Measurements from ENCODE around the gene ZMPSTE24. TPM values are rescaled to one million over a fixed set of nuclear protein-coding genes. Genes with fewer than 3 reads are reported as not detected.

The ZMPSTE24 gene
- polyA plus RNA-seq, 1 donor from 2014 or later, result 32.9 TPM

- Histone ChIP-seq H3K9me2 (ENCODE audit: insufficient read depth, low read length) (no peaks in the 10 kb centered on the region), H3K9me3 (ENCODE audit: low read length) (no peaks in the 10 kb centered on the region), H3K27me3 (ENCODE audit: insufficient read depth, low read depth, low read length) (no peaks in the 10 kb centered on the region), H3K36me3 (ENCODE audit: insufficient read depth, low read length) (no peaks in the 10 kb centered on the region), H3K4me3 (ENCODE audit: low read length) (no peak overlapping the region), H2AFZ (ENCODE audit: low read depth, low read length) (no peak overlapping the region), H3F3A (ENCODE audit: insufficient read depth, low read length, poor library complexity, severe bottlenecking) (no peaks in the 10 kb centered on the region), H3K9ac (ENCODE audit: low read length) (no peak overlapping the region), H3K4me2 (ENCODE audit: low read length) (no peak overlapping the region), H3K79me2 (replicated peaks; ENCODE audit: insufficient read depth, low read length) (no peaks in the 10 kb centered on the region), H3K27ac (ENCODE audit: low read length) (no peak overlapping the region), H4K20me1 (ENCODE audit: insufficient read depth) (no peaks in the 10 kb centered on the region)
- TF ChIP-seq REST (IDR thresholded peaks at IDR 0.05; ENCODE audit: borderline replicate concordance) (no peak), EP300 (conservative IDR thresholded peaks at IDR 0.05; ENCODE audit: poor library complexity, severe bottlenecking) (no peak), MXI1 (conservative IDR thresholded peaks at IDR 0.05; ENCODE audit: poor library complexity, severe bottlenecking) (no peak), CTCF (IDR thresholded peaks at IDR 0.05; ENCODE audit: poor library complexity, severe bottlenecking) (no peak), RAD21 (conservative IDR thresholded peaks at IDR 0.05) (no peak), POLR2AphosphoS5 (IDR thresholded peaks at IDR 0.05) (no peak), TAF1 (IDR thresholded peaks at IDR 0.05; ENCODE audit: low read depth) (no peak), EZH2 (IDR thresholded peaks at IDR 0.05; ENCODE audit: borderline replicate concordance, insufficient read depth, low read length, poor library complexity, severe bottlenecking) (no peak), SMC3 (conservative IDR thresholded peaks at IDR 0.05; ENCODE audit: poor library complexity) (no peak)
Measured at GRCh38 chr1:40300249-40300567, 42.2 kb downstream of the ZMPSTE24 start.

- no peaks in the 10 kb centered on the region for H3K27me3 ChIP-seq (ENCODE audit: insufficient read depth, low read depth, low read length)
- H3K27ac ChIP-seq (ENCODE audit: low read length), result no peak overlapping the region
- no peaks in the 10 kb centered on the region for H3K79me2 ChIP-seq (replicated peaks; ENCODE audit: insufficient read depth, low read length)
- H3K4me3 ChIP-seq (ENCODE audit: low read length), result no peak overlapping the region
- H2AFZ ChIP-seq (ENCODE audit: low read depth, low read length), result no peak overlapping the region
- no peak for TF ChIP-seq CTCF (IDR thresholded peaks at IDR 0.05; ENCODE audit: poor library complexity, severe bottlenecking)
- no peak for TF ChIP-seq EP300 (conservative IDR thresholded peaks at IDR 0.05; ENCODE audit: poor library complexity, severe bottlenecking)
- no peak for TF ChIP-seq TAF1 (IDR thresholded peaks at IDR 0.05; ENCODE audit: low read depth)
- no peak for TF ChIP-seq EZH2 (IDR thresholded peaks at IDR 0.05; ENCODE audit: borderline replicate concordance, insufficient read depth, low read length, poor library complexity, severe bottlenecking)
- no peak for TF ChIP-seq RAD21 (conservative IDR thresholded peaks at IDR 0.05)
- TF ChIP-seq SMC3 (conservative IDR thresholded peaks at IDR 0.05; ENCODE audit: poor library complexity), result no peak
- no peak for TF ChIP-seq MXI1 (conservative IDR thresholded peaks at IDR 0.05; ENCODE audit: poor library complexity, severe bottlenecking)
- no peak for TF ChIP-seq POLR2AphosphoS5 (IDR thresholded peaks at IDR 0.05)
- no peak for TF ChIP-seq REST (IDR thresholded peaks at IDR 0.05; ENCODE audit: borderline replicate concordance)
- H3F3A ChIP-seq (ENCODE audit: insufficient read depth, low read length, poor library complexity, severe bottlenecking), result no peaks in the 10 kb centered on the region
- no peaks in the 10 kb centered on the region for H3K9me2 ChIP-seq (ENCODE audit: insufficient read depth, low read length)
- H3K36me3 ChIP-seq (ENCODE audit: insufficient read depth, low read length), result no peaks in the 10 kb centered on the region
- H3K9ac ChIP-seq (ENCODE audit: low read length), result no peak overlapping the region
- no peaks in the 10 kb centered on the region for H4K20me1 ChIP-seq (ENCODE audit: insufficient read depth)
- H3K4me2 ChIP-seq (ENCODE audit: low read length), result no peak overlapping the region
- no peaks in the 10 kb centered on the region for H3K9me3 ChIP-seq (ENCODE audit: low read length)
Measured at GRCh38 chr1:40300651-40301050, 42.6 kb downstream of the ZMPSTE24 start.

Measured in neural cell (in vitro differentiated cells).